Panc1 (cell line): ENCODE data around the gene NRDC. TPM values are rescaled to one million over a fixed set of nuclear protein-coding genes. Genes with fewer than 3 reads are reported as not detected.

Source experiments
- ATAC-seq: fragments of 200-7000 bp; cut with Tn5 transposase; 2 replicates; pipeline ENCODE4 v1.9.1; 2020; ENCODE audit warnings: mild to moderate bottlenecking, moderate library complexity
- BruUV-seq: library from RNA; stranded (reverse); fragments of 400-500 nt; replicated peaks from 2 replicates; lab custom pipeline; 2021; lab: Mats Ljungman, UMichigan
- CTCF ChIA-PET: fragments of 300-600 bp; sonication (Branson Sonifier 250); formaldehyde crosslinking; loops from one replicate; lab custom pipeline; 2022; ENCODE audit warnings: antibody characterized with exemption; lab: Charles Lee
- POLR2A ChIA-PET: fragments of 300-600 bp; sonication (Branson Sonifier 250); formaldehyde crosslinking; loops from one replicate; lab custom pipeline; 2022; ENCODE audit warnings: antibody characterized with exemption; lab: Charles Lee
- DNase-seq: peaks from one replicate; pipeline ENCODE4 v3.0.0-alpha.2; 2010; ENCODE audit warnings: low read depth, low spot score
- H3K27ac ChIP-seq: 2 replicates; pipeline ENCODE4 v1.5.1; 2011; ENCODE audit warnings: mild to moderate bottlenecking, low read length, inconsistent platforms
- H3K27me3 ChIP-seq: fragments of 200-500 bp; sonication (Bioruptor generic); 2 replicates; pipeline ENCODE4 v1.6.0; 2014; ENCODE audit warnings: low read length, inconsistent platforms; ENCODE audit not compliant: control insufficient read depth, insufficient read depth
- H3K36me3 ChIP-seq: fragments of 200-500 bp; sonication (Bioruptor generic); 2 replicates; pipeline ENCODE4 v1.5.1; 2014; ENCODE audit warnings: inconsistent platforms, mild to moderate bottlenecking, low read length, moderate library complexity; ENCODE audit not compliant: control insufficient read depth, insufficient read depth
- H3K4me1 ChIP-seq: 2 replicates; pipeline ENCODE4 v1.5.1; 2011; ENCODE audit warnings: inconsistent platforms, mild to moderate bottlenecking, low read length, moderate library complexity; ENCODE audit not compliant: control insufficient read depth, insufficient read depth
- H3K4me3 ChIP-seq, 2 experiments: 2 replicates each; pipeline ENCODE4 v1.5.1; 2011 to 2012; ENCODE audit warnings: low read depth in 2 of 2, low read length in 2 of 2, mild to moderate bottlenecking in 2 of 2, inconsistent platforms in 1 of 2, moderate library complexity in 1 of 2
- H3K9me3 ChIP-seq: fragments of 200-500 bp; sonication (Bioruptor generic); 2 replicates; pipeline ENCODE4 v1.5.1; 2014; ENCODE audit warnings: low read depth, mild to moderate bottlenecking, inconsistent platforms, low read length, moderate library complexity; ENCODE audit not compliant: control insufficient read depth, insufficient read depth
- CTCF ChIP-seq: fragments of 450-650 bp; IDR thresholded peaks from 2 replicates; pipeline ENCODE4 v1.5.1; 2017; ENCODE audit warnings: mild to moderate bottlenecking
- POLR2AphosphoS5 ChIP-seq: IDR thresholded peaks from 2 replicates; pipeline ENCODE4 v1.6.1; 2012; ENCODE audit warnings: mild to moderate bottlenecking, low read depth, low read length, moderate library complexity
- SIN3A ChIP-seq: IDR thresholded peaks from 2 replicates; pipeline ENCODE4 v1.6.1; 2012; ENCODE audit warnings: low read depth, mild to moderate bottlenecking, low read length, moderate library complexity, borderline replicate concordance; ENCODE audit not compliant: insufficient read depth
- TCF7L2 ChIP-seq: IDR thresholded peaks from 2 replicates; pipeline ENCODE4 v1.6.1; 2011; ENCODE audit warnings: mild to moderate bottlenecking, low read depth, low read length, inconsistent platforms
- in situ Hi-C: cut with HindIII; loops from 2 replicates; pipeline ENCODE4 v1.10.0; 2016; ENCODE audit warnings: low sequenced_read_pairs, low pct_unique_long_range_greater_than_20kb
- intact Hi-C: fragments of 100-400 bp; cut with micrococcal nuclease; formaldehyde crosslinking; loops from one replicate; pipeline ENCODE4 v1.10.0; 2022; ENCODE audit not compliant: unreplicated experiment
- total RNA-seq: library from RNA; stranded (reverse); gene quantifications from one replicate; pipeline ENCODE4 v1.2.1, GENCODE V29; 2021; ENCODE audit not compliant: unreplicated experiment
- TF ChIP-seq, protein P1 (sequence below), 2 experiments: IDR thresholded peaks; 2 replicates each; pipeline ENCODE4 v1.6.1; 2011 to 2012; ENCODE audit warnings: low read depth in 2 of 2, control low read depth in 1 of 2, low read length in 1 of 2, mild to moderate bottlenecking in 1 of 2, moderate library complexity in 1 of 2; ENCODE audit not compliant: insufficient read depth in 1 of 2

Gene NRDC
- total RNA-seq, 1 experiment from 2014 or later = 180 TPM

DNA sequence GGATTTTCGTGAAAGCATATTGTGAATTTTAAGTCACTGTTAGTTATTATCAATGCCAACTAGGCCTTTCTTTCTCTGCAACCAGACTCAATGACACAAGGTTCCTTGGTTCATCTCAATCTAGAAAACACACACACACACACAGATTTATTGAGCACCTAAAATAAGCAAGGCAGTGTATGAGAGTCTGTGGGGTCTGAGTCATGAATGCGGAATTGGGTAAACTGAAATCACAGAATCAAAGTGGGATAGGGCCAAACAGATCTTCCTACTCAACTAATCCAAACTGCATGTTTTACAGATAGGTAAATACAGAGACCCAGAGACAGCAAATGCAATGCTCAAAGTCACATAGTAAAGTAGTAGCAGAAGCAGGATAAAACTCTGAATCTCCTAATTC is 48.5 kb upstream of the NRDC start:
- Histone ChIP-seq H3K36me3 (no peaks in the 10 kb centered on the region), H3K4me1 (no peaks in the 10 kb centered on the region), H3K4me3 (no peak overlapping the region), H3K27ac (no peak overlapping the region), H3K27me3 (no peaks in the 10 kb centered on the region), H3K9me3 (no peaks in the 10 kb centered on the region)
- in situ Hi-C loops = no loop called here
- POLR2A ChIA-PET = no interaction called here
- ATAC-seq (no peak), DNase-seq (no peak)
- TF ChIP-seq SIN3A = no peak
- TF ChIP-seq, protein P1, sequence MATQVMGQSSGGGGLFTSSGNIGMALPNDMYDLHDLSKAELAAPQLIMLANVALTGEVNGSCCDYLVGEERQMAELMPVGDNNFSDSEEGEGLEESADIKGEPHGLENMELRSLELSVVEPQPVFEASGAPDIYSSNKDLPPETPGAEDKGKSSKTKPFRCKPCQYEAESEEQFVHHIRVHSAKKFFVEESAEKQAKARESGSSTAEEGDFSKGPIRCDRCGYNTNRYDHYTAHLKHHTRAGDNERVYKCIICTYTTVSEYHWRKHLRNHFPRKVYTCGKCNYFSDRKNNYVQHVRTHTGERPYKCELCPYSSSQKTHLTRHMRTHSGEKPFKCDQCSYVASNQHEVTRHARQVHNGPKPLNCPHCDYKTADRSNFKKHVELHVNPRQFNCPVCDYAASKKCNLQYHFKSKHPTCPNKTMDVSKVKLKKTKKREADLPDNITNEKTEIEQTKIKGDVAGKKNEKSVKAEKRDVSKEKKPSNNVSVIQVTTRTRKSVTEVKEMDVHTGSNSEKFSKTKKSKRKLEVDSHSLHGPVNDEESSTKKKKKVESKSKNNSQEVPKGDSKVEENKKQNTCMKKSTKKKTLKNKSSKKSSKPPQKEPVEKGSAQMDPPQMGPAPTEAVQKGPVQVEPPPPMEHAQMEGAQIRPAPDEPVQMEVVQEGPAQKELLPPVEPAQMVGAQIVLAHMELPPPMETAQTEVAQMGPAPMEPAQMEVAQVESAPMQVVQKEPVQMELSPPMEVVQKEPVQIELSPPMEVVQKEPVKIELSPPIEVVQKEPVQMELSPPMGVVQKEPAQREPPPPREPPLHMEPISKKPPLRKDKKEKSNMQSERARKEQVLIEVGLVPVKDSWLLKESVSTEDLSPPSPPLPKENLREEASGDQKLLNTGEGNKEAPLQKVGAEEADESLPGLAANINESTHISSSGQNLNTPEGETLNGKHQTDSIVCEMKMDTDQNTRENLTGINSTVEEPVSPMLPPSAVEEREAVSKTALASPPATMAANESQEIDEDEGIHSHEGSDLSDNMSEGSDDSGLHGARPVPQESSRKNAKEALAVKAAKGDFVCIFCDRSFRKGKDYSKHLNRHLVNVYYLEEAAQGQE (IDR thresholded peaks at IDR 0.05; ENCODE audit: insufficient read depth in 1 of 2, low read depth in 2 of 2, low read length in 1 of 2) = no peak
- TF ChIP-seq POLR2AphosphoS5 = no peak
- TF ChIP-seq CTCF = no peak
- TF ChIP-seq TCF7L2 = no peak
- CTCF ChIA-PET = no interaction called here
- intact Hi-C loops = no loop called here
- no TSS peak for BruUV-seq

DNA sequence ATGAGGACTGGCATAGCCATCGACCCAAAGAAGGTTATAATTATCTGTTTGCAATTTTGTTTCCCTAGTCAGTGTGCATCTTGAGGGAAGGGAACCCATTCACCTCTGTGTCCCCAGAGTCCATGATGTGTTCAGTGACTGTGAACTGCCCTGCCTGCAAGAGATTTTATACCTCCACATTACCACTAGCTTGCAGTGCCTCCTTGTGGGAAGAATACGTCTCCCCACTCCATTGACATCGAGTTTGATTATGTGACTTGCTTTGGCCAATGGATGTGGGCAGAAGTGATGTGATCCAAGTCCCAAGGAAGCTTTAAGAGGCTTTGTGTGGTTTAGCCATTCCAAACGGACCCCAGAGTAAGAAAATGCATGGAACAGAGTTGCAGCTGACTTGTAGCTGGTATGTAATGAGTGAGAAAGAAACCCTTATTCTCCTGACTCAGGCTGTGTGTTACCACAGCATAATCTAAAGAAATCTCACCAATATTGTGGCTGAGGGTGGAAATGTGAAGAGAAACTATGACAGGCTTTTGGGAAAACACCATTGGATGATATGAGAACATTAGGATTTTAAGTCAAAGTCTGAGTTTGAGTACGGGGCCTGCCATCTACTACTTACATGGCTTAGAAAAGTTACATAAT is 47.8 kb upstream of the NRDC start:
- H3K4me1 ChIP-seq = no peaks in the 10 kb centered on the region
- DNase-seq (peak; percentile 27), ATAC-seq (peak; percentile 65; the same call in 1 of the 2 replicates)
- no peak overlapping the region for H3K27ac ChIP-seq
- no peaks in the 10 kb centered on the region for H3K27me3 ChIP-seq
- no peak overlapping the region for H3K4me3 ChIP-seq
- POLR2A ChIA-PET = no interaction called here
- intact Hi-C loops = no loop called here
- H3K9me3 ChIP-seq = no peaks in the 10 kb centered on the region
- no peaks in the 10 kb centered on the region for H3K36me3 ChIP-seq
- BruUV-seq = no TSS peak
- CTCF ChIA-PET = interaction anchor here (0.5 kb wide), 1 partner anchor 101 kb away, joined by 3 read pairs; no protein-coding TSS in a partner anchor
- TF ChIP-seq CTCF = peak; percentile 55
- TF ChIP-seq TCF7L2 = no peak
- TF ChIP-seq, protein P1 (IDR thresholded peaks at IDR 0.05; ENCODE audit: insufficient read depth in 1 of 2, low read depth in 2 of 2, low read length in 1 of 2) = no peak
- TF ChIP-seq POLR2AphosphoS5 = no peak
- TF ChIP-seq SIN3A = no peak
- in situ Hi-C loops = no loop called here
